ENCODE results near the gene SPRYD7. TPM values are rescaled to one million over a fixed set of nuclear protein-coding genes. Genes with fewer than 3 reads are reported as not detected.

Gene SPRYD7
- polyA plus RNA-seq, 4 donors, result 10.9 to 14.2 (median 13.0) TPM

DNA sequence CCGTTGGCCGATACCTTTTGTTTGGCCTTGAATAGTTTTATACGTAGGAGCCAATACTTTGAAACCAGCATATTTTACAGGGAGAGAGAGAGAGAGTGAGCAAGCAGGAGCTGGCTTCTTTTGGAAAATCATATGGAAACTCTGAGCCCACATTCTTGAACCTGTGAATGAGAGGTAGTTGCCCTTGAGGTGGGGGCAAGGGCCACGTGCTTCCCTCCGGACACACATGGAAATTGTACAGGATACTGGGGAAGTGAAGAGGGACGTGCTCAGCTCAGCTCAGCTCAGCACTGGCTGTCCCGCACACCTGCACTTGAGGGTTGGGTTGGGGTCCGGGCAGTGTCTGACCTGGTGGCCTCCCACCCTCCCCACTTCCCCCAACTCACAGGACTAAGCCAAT is 68.3 kb downstream of the SPRYD7 start:
- DNase-seq (ENCODE audit: low read depth in 4 of 4, low spot score in 3 of 4), result no peak

DNA sequence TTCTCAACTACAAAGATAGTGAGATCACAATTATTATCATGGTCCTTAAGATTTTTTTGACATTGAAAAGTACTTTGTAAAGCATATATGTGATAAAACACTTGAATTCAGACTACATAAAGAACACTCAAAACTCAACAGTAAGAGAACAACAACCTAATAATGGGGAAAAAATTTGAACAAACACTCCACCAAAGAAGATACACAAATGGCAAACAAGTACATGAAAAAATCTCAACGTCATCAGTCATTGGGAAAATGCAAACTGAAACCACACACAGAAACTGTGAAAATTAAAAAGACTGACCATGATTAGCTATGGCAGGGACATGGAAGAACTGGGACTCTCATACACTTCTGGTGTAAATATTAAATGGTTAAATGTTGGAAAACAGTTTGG is 70.9 kb downstream of the SPRYD7 start:
- DNase-seq (ENCODE audit: low read depth in 4 of 4, low spot score in 3 of 4), result no peak

DNA sequence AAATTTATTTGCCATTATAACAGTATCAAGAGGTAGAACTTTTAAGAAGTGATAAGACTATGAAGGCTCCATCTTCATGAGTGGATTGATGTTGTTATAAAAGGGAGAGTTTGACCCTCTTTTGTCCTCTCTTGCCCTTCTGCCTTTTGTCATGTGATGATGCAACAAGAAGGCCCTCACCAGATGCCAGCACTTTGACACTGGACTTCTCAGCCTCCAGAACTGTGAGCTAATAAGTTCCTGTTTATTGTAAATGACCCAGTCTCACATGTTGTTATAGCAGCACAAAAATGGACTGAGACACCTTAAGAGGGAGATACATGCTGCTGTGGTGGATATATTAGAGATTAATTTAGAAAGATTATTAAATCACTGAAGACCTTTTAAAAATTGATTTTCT is 71.6 kb downstream of the SPRYD7 start:
- DNase-seq (ENCODE audit: low read depth in 4 of 4, low spot score in 3 of 4), result no peak

Other genes starting within 250 kb of the SPRYD7 start
- 10 to 100 TPM; 52.8 to 72.3 (median 58.2) TPM for gene EBPL, start 244.9 kb downstream of the SPRYD7 start, polyA plus RNA-seq (ENCODE audit: insufficient read length in 4 of 4)
- gene KPNA3, start 143.7 kb downstream of the SPRYD7 start, polyA plus RNA-seq (ENCODE audit: insufficient read length in 4 of 4), result 10 to 100 TPM; 29.8 to 41.8 (median 36.3) TPM
- 10 to 100 TPM; 37.9 to 52.2 (median 49.0) TPM for gene TRIM13, start 60.7 kb upstream of the SPRYD7 start, polyA plus RNA-seq (ENCODE audit: insufficient read length in 4 of 4)
- gene KCNRG, start 79.1 kb upstream of the SPRYD7 start, polyA plus RNA-seq (ENCODE audit: insufficient read length in 4 of 4), result 1 to 10 TPM; 1.5 to 2.4 (median 1.7) TPM